Measurements from ENCODE around the gene MAP4K4. TPM values are rescaled to one million over a fixed set of nuclear protein-coding genes. Genes with fewer than 3 reads are reported as not detected.

The MAP4K4 gene
- 120 TPM for polyA plus RNA-seq (2013, experiment 1 of 2)
- 121 TPM for polyA plus RNA-seq (2013, experiment 2 of 2)

DNA sequence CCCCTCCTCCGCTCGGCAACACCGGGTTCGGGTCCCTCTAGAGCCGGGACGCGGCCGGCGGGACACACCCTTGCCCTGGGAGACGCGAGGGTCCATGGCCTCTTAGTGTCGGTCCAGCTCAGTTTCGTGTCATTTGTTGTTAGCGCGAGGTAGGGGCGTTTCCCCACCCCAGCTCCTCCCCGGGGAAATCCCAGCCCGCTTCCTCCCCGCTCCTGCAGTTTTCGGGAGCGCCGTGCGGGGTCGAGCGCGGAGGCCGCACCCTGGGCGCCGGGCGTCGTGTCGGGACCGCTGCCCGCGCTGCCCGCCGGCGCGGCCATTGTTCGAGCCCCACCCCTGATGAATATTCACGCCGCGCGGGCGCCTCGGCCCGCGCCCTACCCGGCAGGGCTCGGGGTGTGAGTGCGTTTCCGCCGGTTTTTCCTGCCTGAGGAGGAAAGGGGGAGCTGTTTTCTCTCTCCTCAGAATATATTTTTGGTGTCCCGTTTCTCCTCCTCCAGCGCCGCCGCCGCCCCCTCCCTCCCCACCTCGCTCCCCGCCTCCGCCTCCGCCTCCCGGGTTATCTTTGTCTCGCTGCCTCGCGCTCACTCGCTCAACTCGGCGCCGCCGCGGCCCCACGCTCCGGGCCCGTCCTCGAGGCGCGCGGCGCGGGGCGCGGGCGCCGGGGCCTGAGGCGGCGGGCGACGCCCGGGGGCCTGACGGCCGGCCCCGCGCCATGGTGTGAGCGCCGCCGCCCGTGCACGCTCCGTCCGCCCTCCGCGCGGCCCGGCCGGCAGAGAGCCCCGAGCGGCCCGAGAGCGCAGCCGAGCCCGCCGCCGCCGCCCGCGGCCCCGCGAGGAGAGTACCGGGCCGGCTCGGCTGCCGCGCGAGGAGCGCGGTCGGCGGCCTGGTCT is at the start of gene MAP4K4:
Gene MAP4K4, plus strand, starts transcription at position 584 of the 890 bp plus-strand sequence. CDS start 374 bp downstream, outside the sequence.
- peak within 1 kb of the TSS; percentile 95 for H2BK120ac ChIP-seq (ENCODE audit: low read depth, low read length)

DNA sequence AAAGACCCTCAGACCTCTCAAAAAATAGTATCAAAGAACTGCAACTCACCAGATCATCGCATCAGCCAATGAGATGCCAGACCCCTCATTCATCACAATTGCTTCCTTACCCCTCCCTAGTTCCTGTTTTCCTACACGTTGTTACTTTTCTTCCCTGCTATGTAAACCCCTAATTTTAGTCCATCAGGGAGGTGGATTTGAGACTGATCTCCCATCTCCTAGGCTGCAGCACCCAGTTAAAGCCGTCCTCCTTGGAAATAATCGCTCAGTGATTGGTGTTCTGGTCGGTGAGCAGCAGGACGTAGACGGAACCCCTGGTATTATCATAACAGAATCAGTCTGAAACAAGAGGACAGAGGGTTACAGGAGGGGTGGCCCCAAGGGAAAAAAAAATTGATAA is 44.0 kb upstream of the MAP4K4 start:
- no peak overlapping the region for H2AK5ac ChIP-seq (ENCODE audit: low read length)
- no peaks in the 10 kb centered on the region for H3K27me3 ChIP-seq (ENCODE audit: insufficient read depth, low read length, poor library complexity)
- H3K79me2 ChIP-seq (ENCODE audit: control insufficient read depth, insufficient read depth, low read length) = no peaks in the 10 kb centered on the region
- H3K4me3 ChIP-seq (ENCODE audit: low read length) = no peak overlapping the region
- H2BK120ac ChIP-seq (ENCODE audit: low read depth, low read length) = no peak overlapping the region
- H4K8ac ChIP-seq (ENCODE audit: low read depth, low read length) = no peak overlapping the region
- peak overlapping the region; percentile 73 for H2BK5ac ChIP-seq (ENCODE audit: low read length)
- no peaks in the 10 kb centered on the region for H3K79me1 ChIP-seq (ENCODE audit: low read length)
- WGBS (ENCODE audit: extremely low coverage, insufficient coverage, low lambda C conversion rate) = no CpG with 5 or more reads among the region's 7 CpGs
- no peak overlapping the region for H3K9ac ChIP-seq (ENCODE audit: low read length)
- H3K27ac ChIP-seq (ENCODE audit: low read depth, low read length) = no peak overlapping the region
- no peak overlapping the region for H3K4me2 ChIP-seq (ENCODE audit: low read length)
- no peak overlapping the region for H3K4ac ChIP-seq (ENCODE audit: low read depth, low read length)
- H3K36me3 ChIP-seq (ENCODE audit: control insufficient read depth, insufficient read depth, low read length) = no peaks in the 10 kb centered on the region
- H2BK15ac ChIP-seq (replicated peaks; ENCODE audit: low read depth) = no peak overlapping the region
- H3K4me1 ChIP-seq (ENCODE audit: control insufficient read depth, low read depth, low read length) = peaks cover 2% of the 10 kb centered on the region
- no peak for DNase-seq
- no peak overlapping the region for H4K5ac ChIP-seq (ENCODE audit: low read length)
- no peak overlapping the region for H3K56ac ChIP-seq (ENCODE audit: low read length)
- H3K23ac ChIP-seq (ENCODE audit: low read length) = no peak overlapping the region
- H3K18ac ChIP-seq (ENCODE audit: low read length) = no peak overlapping the region

More for the DNA sequence above, at the start of gene MAP4K4:
- H3K4ac ChIP-seq (ENCODE audit: low read depth, low read length) = peak within 1 kb of the TSS; percentile 100
- peak within 1 kb of the TSS; percentile 65 for H2AK5ac ChIP-seq (ENCODE audit: low read length)
- peaks cover 35% of the 10 kb centered on the region for H3K79me2 ChIP-seq (ENCODE audit: control insufficient read depth, insufficient read depth, low read length)
- no peaks in the 10 kb centered on the region for H3K27me3 ChIP-seq (ENCODE audit: insufficient read depth, low read length, poor library complexity)
- peaks cover 7% of the 10 kb centered on the region for H3K79me1 ChIP-seq (ENCODE audit: low read length)
- peak within 1 kb of the TSS; percentile 91 for H4K8ac ChIP-seq (ENCODE audit: low read depth, low read length)
- H3K4me2 ChIP-seq (ENCODE audit: low read length) = peak within 1 kb of the TSS; percentile 93
- peak within 1 kb of the TSS; percentile 96 for H3K56ac ChIP-seq (ENCODE audit: low read length)
- WGBS (ENCODE audit: extremely low coverage, insufficient coverage, low lambda C conversion rate) = no CpG with 5 or more reads among the region's 129 CpGs
- peak within 1 kb of the TSS; percentile 94 for H3K4me3 ChIP-seq (ENCODE audit: low read length)
- H3K27ac ChIP-seq (ENCODE audit: low read depth, low read length) = peak within 1 kb of the TSS; percentile 97
- H3K36me3 ChIP-seq (ENCODE audit: control insufficient read depth, insufficient read depth, low read length) = no peaks in the 10 kb centered on the region
- H2BK15ac ChIP-seq (replicated peaks; ENCODE audit: low read depth) = no peak within 1 kb of the TSS
- no peak within 1 kb of the TSS for H3K23ac ChIP-seq (ENCODE audit: low read length)
- peak within 1 kb of the TSS; percentile 99 for H3K18ac ChIP-seq (ENCODE audit: low read length)
- H4K5ac ChIP-seq (ENCODE audit: low read length) = no peak within 1 kb of the TSS
- peak within 1 kb of the TSS; percentile 50 for H2BK5ac ChIP-seq (ENCODE audit: low read length)
- peaks cover 2% of the 10 kb centered on the region for H3K4me1 ChIP-seq (ENCODE audit: control insufficient read depth, low read depth, low read length)
- peak within 1 kb of the TSS; percentile 96 for H3K9ac ChIP-seq (ENCODE audit: low read length)
- DNase-seq = peak; percentile 90

GRCh38 chr2:101655702-101656422 is 41.6 kb upstream of the MAP4K4 start:
- H3K18ac ChIP-seq (ENCODE audit: low read length) = no peak overlapping the region
- H2BK15ac ChIP-seq (replicated peaks; ENCODE audit: low read depth) = no peak overlapping the region
- H3K79me2 ChIP-seq (ENCODE audit: control insufficient read depth, insufficient read depth, low read length) = no peaks in the 10 kb centered on the region
- H2BK120ac ChIP-seq (ENCODE audit: low read depth, low read length) = no peak overlapping the region
- WGBS (ENCODE audit: extremely low coverage, insufficient coverage, low lambda C conversion rate) = no CpG with 5 or more reads among the region's 5 CpGs
- no peak overlapping the region for H3K9ac ChIP-seq (ENCODE audit: low read length)
- no peak overlapping the region for H3K4me3 ChIP-seq (ENCODE audit: low read length)
- no peak overlapping the region for H3K23ac ChIP-seq (ENCODE audit: low read length)
- no peak for DNase-seq
- H3K27me3 ChIP-seq (ENCODE audit: insufficient read depth, low read length, poor library complexity) = no peaks in the 10 kb centered on the region
- no peak overlapping the region for H3K56ac ChIP-seq (ENCODE audit: low read length)
- H4K8ac ChIP-seq (ENCODE audit: low read depth, low read length) = no peak overlapping the region
- no peak overlapping the region for H3K4ac ChIP-seq (ENCODE audit: low read depth, low read length)
- H3K79me1 ChIP-seq (ENCODE audit: low read length) = no peaks in the 10 kb centered on the region
- no peak overlapping the region for H3K27ac ChIP-seq (ENCODE audit: low read depth, low read length)
- no peak overlapping the region for H2BK5ac ChIP-seq (ENCODE audit: low read length)
- H3K4me2 ChIP-seq (ENCODE audit: low read length) = no peak overlapping the region
- H3K36me3 ChIP-seq (ENCODE audit: control insufficient read depth, insufficient read depth, low read length) = no peaks in the 10 kb centered on the region
- H2AK5ac ChIP-seq (ENCODE audit: low read length) = no peak overlapping the region
- peaks cover 2% of the 10 kb centered on the region for H3K4me1 ChIP-seq (ENCODE audit: control insufficient read depth, low read depth, low read length)
- no peak overlapping the region for H4K5ac ChIP-seq (ENCODE audit: low read length)

GRCh38 chr2:101657787-101658186 is 39.7 kb upstream of the MAP4K4 start:
- Histone ChIP-seq H3K79me2 (ENCODE audit: control insufficient read depth, insufficient read depth, low read length) (no peaks in the 10 kb centered on the region), H2BK15ac (replicated peaks; ENCODE audit: low read depth) (no peak overlapping the region), H2AK5ac (ENCODE audit: low read length) (no peak overlapping the region), H3K79me1 (ENCODE audit: low read length) (no peaks in the 10 kb centered on the region), H3K4me2 (ENCODE audit: low read length) (no peak overlapping the region), H3K4ac (ENCODE audit: low read depth, low read length) (no peak overlapping the region), H2BK5ac (ENCODE audit: low read length) (no peak overlapping the region), H3K4me3 (ENCODE audit: low read length) (no peak overlapping the region), H3K9ac (ENCODE audit: low read length) (no peak overlapping the region), H3K36me3 (ENCODE audit: control insufficient read depth, insufficient read depth, low read length) (no peaks in the 10 kb centered on the region), H2BK120ac (ENCODE audit: low read depth, low read length) (no peak overlapping the region), H4K8ac (ENCODE audit: low read depth, low read length) (no peak overlapping the region), H3K18ac (ENCODE audit: low read length) (no peak overlapping the region), H3K56ac (ENCODE audit: low read length) (no peak overlapping the region), H3K4me1 (ENCODE audit: control insufficient read depth, low read depth, low read length) (peaks cover 2% of the 10 kb centered on the region), H3K23ac (ENCODE audit: low read length) (no peak overlapping the region), H3K27me3 (ENCODE audit: insufficient read depth, low read length, poor library complexity) (no peaks in the 10 kb centered on the region), H4K5ac (ENCODE audit: low read length) (no peak overlapping the region), H3K27ac (ENCODE audit: low read depth, low read length) (no peak overlapping the region)
- WGBS (ENCODE audit: extremely low coverage, insufficient coverage, low lambda C conversion rate) = no CpG with 5 or more reads among the region's 6 CpGs
- peak; percentile 51 for DNase-seq

- Histone ChIP-seq H3K18ac (ENCODE audit: low read length) (no peak overlapping the region), H4K8ac (ENCODE audit: low read depth, low read length) (no peak overlapping the region), H3K4me2 (ENCODE audit: low read length) (no peak overlapping the region), H4K5ac (ENCODE audit: low read length) (no peak overlapping the region), H3K36me3 (ENCODE audit: control insufficient read depth, insufficient read depth, low read length) (no peaks in the 10 kb centered on the region), H3K27ac (ENCODE audit: low read depth, low read length) (no peak overlapping the region), H3K9ac (ENCODE audit: low read length) (no peak overlapping the region), H2AK5ac (ENCODE audit: low read length) (no peak overlapping the region), H3K27me3 (ENCODE audit: insufficient read depth, low read length, poor library complexity) (no peaks in the 10 kb centered on the region), H3K4me1 (ENCODE audit: control insufficient read depth, low read depth, low read length) (peaks cover 2% of the 10 kb centered on the region), H2BK15ac (replicated peaks; ENCODE audit: low read depth) (no peak overlapping the region), H3K56ac (ENCODE audit: low read length) (no peak overlapping the region), H3K4me3 (ENCODE audit: low read length) (no peak overlapping the region), H3K79me1 (ENCODE audit: low read length) (no peaks in the 10 kb centered on the region), H3K23ac (ENCODE audit: low read length) (no peak overlapping the region), H3K4ac (ENCODE audit: low read depth, low read length) (no peak overlapping the region), H2BK120ac (ENCODE audit: low read depth, low read length) (no peak overlapping the region), H3K79me2 (ENCODE audit: control insufficient read depth, insufficient read depth, low read length) (no peaks in the 10 kb centered on the region), H2BK5ac (ENCODE audit: low read length) (no peak overlapping the region)
- DNase-seq = no peak
Measured at GRCh38 chr2:101658387-101658786, 39.1 kb upstream of the MAP4K4 start.
